Omental fat pad (tissue), 4 donors: ENCODE results near the gene GTSF1L. TPM values are rescaled to one million over a fixed set of nuclear protein-coding genes. Genes with fewer than 3 reads are reported as not detected.

Experiments
- ATAC-seq: fragments of 150-250 bp; one replicate; pipeline ENCODE4 v1.9.1; 2016; ENCODE audit warnings: mild to moderate bottlenecking, moderate library complexity; ENCODE audit not compliant: low FRiP score
- DNase-seq: peaks from one replicate; pipeline ENCODE4 v3.0.0-alpha.2; 2019; ENCODE audit warnings: low spot score
- CTCF ChIP-seq, 3 donors: fragments of 450-650 bp; IDR thresholded peaks; one replicate each; pipeline ENCODE4 v1.5.1; 2016 to 2017; ENCODE audit warnings: antibody characterized with exemption in 3 of 3, mild to moderate bottlenecking in 3 of 3, moderate library complexity in 2 of 3
- total RNA-seq, 4 donors: library from RNA; depleted of rRNA; stranded (reverse); fragments of >200 nt; gene quantifications; one replicate each; pipeline ENCODE4 v1.1.0, GENCODE V29; 2016

The GTSF1L gene
- total RNA-seq, result not detected

- DNase-seq, result no peak
- ATAC-seq, result no peak
- no peak for TF ChIP-seq CTCF (IDR thresholded peaks at IDR 0.05)
Observed at GRCh38 chr20:43726811-43727338, at the start of gene GTSF1L. GTSF1L (minus strand) TSS chr20:43727002; CDS start chr20:43726694, 308 bp downstream.

DNA sequence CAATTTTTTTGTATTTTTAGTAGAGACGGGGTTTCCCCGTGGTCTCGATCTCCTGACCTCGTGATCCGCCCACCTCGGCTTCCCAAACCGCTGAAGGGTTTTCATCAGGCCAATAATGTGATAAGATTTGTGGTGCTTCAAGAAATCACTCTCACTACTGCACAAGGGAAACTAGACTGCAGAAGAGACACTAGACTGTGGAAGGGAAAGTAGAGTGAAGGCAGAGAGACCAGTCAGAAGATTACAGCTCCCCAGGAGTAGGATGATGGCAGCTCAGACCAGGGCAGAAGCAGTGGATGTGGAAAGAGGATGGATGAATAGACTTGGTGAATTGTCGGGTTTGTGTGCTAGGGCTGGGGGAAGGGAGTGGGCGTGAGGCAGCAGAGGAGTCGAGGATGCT, 48.0 kb upstream of the GTSF1L start:
- DNase-seq (no peak), ATAC-seq (no peak)
- TF ChIP-seq CTCF (IDR thresholded peaks at IDR 0.05), result no peak

- DNase-seq, result no peak
- no peak for ATAC-seq
- no peak for TF ChIP-seq CTCF (IDR thresholded peaks at IDR 0.05)
Observed at GRCh38 chr20:43771503-43772190, 44.8 kb upstream of the GTSF1L start.

- TF ChIP-seq CTCF (IDR thresholded peaks at IDR 0.05), result no peak
- ATAC-seq (no peak), DNase-seq (no peak)
Observed at GRCh38 chr20:43770342-43770741, 43.5 kb upstream of the GTSF1L start.

- ATAC-seq (no peak), DNase-seq (no peak)
- TF ChIP-seq CTCF (IDR thresholded peaks at IDR 0.05), result no peak
Observed at GRCh38 chr20:43767686-43768474, 41.1 kb upstream of the GTSF1L start.

- DNase-seq, result no peak
- TF ChIP-seq CTCF (IDR thresholded peaks at IDR 0.05), result no peak
- ATAC-seq, result no peak
Observed at GRCh38 chr20:43766917-43767316, 40.1 kb upstream of the GTSF1L start.
